B cell (primary cell): ENCODE measurements around the gene DNAJB12. TPM values are rescaled to one million over a fixed set of nuclear protein-coding genes. Genes with fewer than 3 reads are reported as not detected.

Experiments used
- ATAC-seq: fragments of 200-7000 bp; cut with Tn5 transposase; one replicate; pipeline ENCODE4 v1.10.0; 2021; ENCODE audit warnings: low read depth, mild to moderate bottlenecking, moderate number of reproducible peaks, moderate library complexity
- CTCF ChIA-PET: fragments of 350-600 bp; sonication (Branson Sonifier 250); formaldehyde crosslinking; loops from one replicate; lab custom pipeline; 2021; ENCODE audit warnings: antibody characterized with exemption, inconsistent platforms; lab: Charles Lee
- POLR2A ChIA-PET: fragments of 350-600 bp; sonication (Branson Sonifier 250); formaldehyde crosslinking; loops from one replicate; lab custom pipeline; 2021; ENCODE audit warnings: antibody characterized with exemption; lab: Charles Lee
- DNase-seq: peaks from one replicate; pipeline ENCODE4 v3.0.0; 2013
- H2AFZ ChIP-seq: 2 replicates; pipeline ENCODE4 v1.6.1; 2012; ENCODE audit warnings: mild to moderate bottlenecking, low read depth, low read length; ENCODE audit not compliant: insufficient read depth, poor library complexity, severe bottlenecking
- H3K27ac ChIP-seq, 2 donors: 1 replicate in 1 of 2; 2 replicates in 1 of 2; pipeline ENCODE4 v1.5.1; 2012 to 2013; ENCODE audit warnings: low read length in 2 of 2, mild to moderate bottlenecking in 2 of 2, moderate library complexity in 1 of 2
- H3K27me3 ChIP-seq, 4 experiments: fragments of 200-600 bp in 1 of 4; sonication (generic) in 1 of 4; replicated peaks in 1 of 4; 1 replicate in 2 of 4; 2 replicates in 2 of 4; pipeline versions ENCODE4 v1.6.1 to v1.7.0; 2013 to 2016; ENCODE audit warnings: low read length in 3 of 4, mild to moderate bottlenecking in 2 of 4, mixed read lengths in 1 of 4, moderate library complexity in 1 of 4; ENCODE audit not compliant: insufficient read depth in 4 of 4, control insufficient read depth in 3 of 4; ENCODE audit errors: control extremely low read depth in 1 of 4
- H3K36me3 ChIP-seq, 2 experiments: replicated peaks in 1 of 2; 1 replicate in 1 of 2; 2 replicates in 1 of 2; pipeline versions ENCODE4 v1.6.1 to v1.7.1; 2013; ENCODE audit warnings: low read length in 1 of 2; ENCODE audit not compliant: insufficient read depth in 2 of 2, control insufficient read depth in 1 of 2; ENCODE audit errors: control extremely low read depth in 1 of 2, extremely low read depth in 1 of 2
- H3K4me1 ChIP-seq, 2 donors: fragments of 200-600 bp in 1 of 2; sonication (generic) in 1 of 2; 1 replicate in 1 of 2; 2 replicates in 1 of 2; pipeline versions ENCODE4 v1.5.1 to v1.6.1; 2013 to 2017; ENCODE audit warnings: low read length in 2 of 2; ENCODE audit not compliant: control insufficient read depth in 2 of 2, insufficient read depth in 2 of 2
- H3K4me2 ChIP-seq: replicated peaks from 2 replicates; pipeline ENCODE3; 2012; ENCODE audit warnings: mild to moderate bottlenecking, low read depth, low read length; ENCODE audit not compliant: poor library complexity, severe bottlenecking
- H3K4me3 ChIP-seq, 5 experiments: fragments of 200-600 bp in 1 of 5; sonication (generic) in 1 of 5; 1 replicate in 3 of 5; 2 replicates in 2 of 5; pipeline versions ENCODE4 v1.5.1 to v1.7.0; 2011 to 2016; ENCODE audit warnings: low read length in 4 of 5, mild to moderate bottlenecking in 4 of 5, low read depth in 2 of 5, control low read depth in 1 of 5, moderate library complexity in 1 of 5; ENCODE audit not compliant: insufficient read depth in 1 of 5; ENCODE audit errors: control extremely low read depth in 1 of 5, extremely low read depth in 1 of 5
- H3K79me2 ChIP-seq: fragments of 200-600 bp; sonication (generic); one replicate; pipeline ENCODE4 v1.6.0; 2016; ENCODE audit warnings: low read length; ENCODE audit not compliant: control insufficient read depth, insufficient read depth
- H3K9ac ChIP-seq: fragments of 200-600 bp; sonication (generic); 2 replicates; pipeline ENCODE4 v1.6.1; 2017; ENCODE audit warnings: mild to moderate bottlenecking, low read length, moderate library complexity
- H3K9me3 ChIP-seq, 3 donors: one replicate each; pipeline versions ENCODE4 v1.6.1 to v1.7.1; 2013; ENCODE audit warnings: low read length in 2 of 3; ENCODE audit not compliant: control insufficient read depth in 2 of 3, insufficient read depth in 1 of 3; ENCODE audit errors: control extremely low read depth in 1 of 3
- H4K20me1 ChIP-seq: 2 replicates; pipeline ENCODE4 v1.6.0; 2012; ENCODE audit warnings: mild to moderate bottlenecking, low read length; ENCODE audit not compliant: insufficient read depth, control insufficient read depth, poor library complexity, severe bottlenecking
- H3K27ac Mint-ChIP-seq: one replicate; pipeline ENCODE4 v1.8.0; 2021; ENCODE audit warnings: mixed read lengths
- H3K27me3 Mint-ChIP-seq: one replicate; pipeline ENCODE4 v1.8.0; 2021; ENCODE audit warnings: mixed read lengths
- H3K4me1 Mint-ChIP-seq: one replicate; pipeline ENCODE4 v1.8.0; 2021; ENCODE audit warnings: mixed read lengths
- H3K4me3 Mint-ChIP-seq: one replicate; pipeline ENCODE4 v1.8.0; 2021; ENCODE audit warnings: mixed read lengths
- H3K9me3 Mint-ChIP-seq: one replicate; pipeline ENCODE4 v1.8.0; 2022; ENCODE audit warnings: mixed read lengths; ENCODE audit not compliant: insufficient read depth
- EZH2 ChIP-seq: IDR thresholded peaks from 2 replicates; pipeline ENCODE4 v1.6.1; 2012; ENCODE audit warnings: borderline replicate concordance, low read depth, mild to moderate bottlenecking, moderate library complexity, low read length; ENCODE audit not compliant: insufficient read depth, poor library complexity, severe bottlenecking
- WGBS: methylation state at CpG from one replicate; pipeline ENCODE4 v1.1.5; 2013; ENCODE audit warnings: missing lambda C conversion rate; ENCODE audit not compliant: insufficient coverage; 5-methylcytosine and 5-hydroxymethylcytosine counted together
- intact Hi-C: fragments of 100-400 bp; cut with micrococcal nuclease; formaldehyde crosslinking; loops from one replicate; pipeline ENCODE4 v1.10.0; 2022
- polyA plus RNA-seq: library from polyadenylated mRNA; depleted of rRNA; stranded (reverse); fragments of >200 nt; gene quantifications from 2 replicates; pipeline ENCODE4 v1.2.3, GENCODE V29; 2012
- total RNA-seq, 2 donors: library from RNA; stranded (reverse); fragments of 120-200 nt in 1 of 2; gene quantifications; 1 replicate in 1 of 2; 2 replicates in 1 of 2; pipeline versions ENCODE4 v1.2.3 to v1.2.4, GENCODE V29; 2013 to 2022
- TF ChIP-seq, protein P1 (sequence below): fragments of 200-600 bp; IDR thresholded peaks from one replicate; pipeline ENCODE4 v1.8.0; 2022; ENCODE audit warnings: antibody characterized with exemption, mild to moderate bottlenecking

The DNAJB12 gene
- total and polyA plus RNA-seq, 2 donors (not counting 1 experiment from before 2014, with no cell fraction given) = 16.1 to 42.3 TPM

DNA sequence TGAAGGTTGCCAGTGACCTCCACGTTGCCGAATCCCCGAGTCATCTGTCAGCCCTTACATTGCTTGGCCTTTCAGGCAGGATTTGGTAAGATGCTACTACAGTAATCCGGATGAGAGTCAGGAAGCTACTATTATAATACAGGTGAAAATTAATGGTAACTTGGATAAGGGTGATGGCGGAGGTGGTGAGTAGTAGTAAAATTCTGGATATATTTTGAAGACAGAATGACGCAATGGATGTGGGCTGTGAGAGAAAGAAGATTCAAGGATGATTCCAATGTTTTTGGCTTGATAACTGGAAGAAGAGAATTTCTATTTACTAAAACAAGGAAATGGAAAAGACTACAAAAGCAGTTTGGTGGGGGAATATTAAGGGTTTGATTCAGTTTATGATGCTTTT lies 1.4 kb upstream of the DNAJB12 start:
- H3K9me3 ChIP-seq = no peaks in the 10 kb centered on the region
- peaks cover 33% of the 10 kb centered on the region for H3K79me2 ChIP-seq
- peak overlapping the region; percentile 72 for H3K4me3 Mint-ChIP-seq
- TF ChIP-seq, protein P1, sequence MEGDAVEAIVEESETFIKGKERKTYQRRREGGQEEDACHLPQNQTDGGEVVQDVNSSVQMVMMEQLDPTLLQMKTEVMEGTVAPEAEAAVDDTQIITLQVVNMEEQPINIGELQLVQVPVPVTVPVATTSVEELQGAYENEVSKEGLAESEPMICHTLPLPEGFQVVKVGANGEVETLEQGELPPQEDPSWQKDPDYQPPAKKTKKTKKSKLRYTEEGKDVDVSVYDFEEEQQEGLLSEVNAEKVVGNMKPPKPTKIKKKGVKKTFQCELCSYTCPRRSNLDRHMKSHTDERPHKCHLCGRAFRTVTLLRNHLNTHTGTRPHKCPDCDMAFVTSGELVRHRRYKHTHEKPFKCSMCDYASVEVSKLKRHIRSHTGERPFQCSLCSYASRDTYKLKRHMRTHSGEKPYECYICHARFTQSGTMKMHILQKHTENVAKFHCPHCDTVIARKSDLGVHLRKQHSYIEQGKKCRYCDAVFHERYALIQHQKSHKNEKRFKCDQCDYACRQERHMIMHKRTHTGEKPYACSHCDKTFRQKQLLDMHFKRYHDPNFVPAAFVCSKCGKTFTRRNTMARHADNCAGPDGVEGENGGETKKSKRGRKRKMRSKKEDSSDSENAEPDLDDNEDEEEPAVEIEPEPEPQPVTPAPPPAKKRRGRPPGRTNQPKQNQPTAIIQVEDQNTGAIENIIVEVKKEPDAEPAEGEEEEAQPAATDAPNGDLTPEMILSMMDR = no peak
- no peak for TF ChIP-seq EZH2
- WGBS = no CpG with 5 or more reads among the region's 6 CpGs
- intact Hi-C loops = loop anchor here (10.0 kb wide), 1 partner anchor 889 kb away; the partner anchor contains the start of gene DNAJC9
- H3K9me3 Mint-ChIP-seq = no peaks in the 10 kb centered on the region
- ATAC-seq (no peak), DNase-seq (no peak)
- peak overlapping the region; percentile 71 for H3K27ac Mint-ChIP-seq
- POLR2A ChIA-PET = interaction anchor here (0.7 kb wide), 1 partner anchor 740 kb away, joined by 3 read pairs; no protein-coding TSS in a partner anchor
- no peak overlapping the region for H2AFZ ChIP-seq
- peaks cover 13% of the 10 kb centered on the region for H4K20me1 ChIP-seq
- H3K4me2 ChIP-seq = no peak overlapping the region
- CTCF ChIA-PET = interaction anchor here (0.7 kb wide), 1 partner anchor 19 kb away, joined by 5 read pairs; no protein-coding TSS in a partner anchor
- H3K27ac ChIP-seq = no peak overlapping the region
- peaks cover 15 to 17% of the 10 kb centered on the region in 2 donors for H3K4me1 ChIP-seq
- peaks cover 0 to 4% of the 10 kb centered on the region in 2 experiments for H3K36me3 ChIP-seq
- no peaks in the 10 kb centered on the region for H3K27me3 ChIP-seq
- no peak overlapping the region for H3K4me3 ChIP-seq
- no peaks in the 10 kb centered on the region for H3K27me3 Mint-ChIP-seq
- no peak overlapping the region for H3K9ac ChIP-seq
- peaks cover 37% of the 10 kb centered on the region for H3K4me1 Mint-ChIP-seq

DNA sequence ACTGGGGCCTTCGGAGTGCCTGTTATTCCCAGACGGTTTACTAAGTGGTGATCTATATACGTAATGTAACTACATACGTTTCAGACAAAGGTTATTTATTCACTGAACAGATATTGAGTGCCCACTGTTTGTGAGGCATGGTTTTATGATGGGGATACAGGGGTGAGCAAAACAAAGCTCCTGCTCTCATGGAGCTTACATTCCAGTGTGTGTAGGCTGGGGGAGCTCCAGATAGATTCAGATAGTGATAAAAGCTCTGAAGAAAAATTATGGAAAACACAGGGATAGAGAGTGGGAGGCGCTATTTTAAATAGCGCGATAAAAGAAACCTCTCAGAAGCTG lies 466 bp upstream of the DNAJB12 start:
- Histone ChIP-seq H3K79me2 (peaks cover 42% of the 10 kb centered on the region), H3K9me3 (no peaks in the 10 kb centered on the region), H3K36me3 (peaks cover 4 to 5% of the 10 kb centered on the region in 2 experiments), H3K4me2 (peak overlapping the region; percentile 99), H3K27me3 (no peaks in the 10 kb centered on the region), H2AFZ (peak overlapping the region; percentile 92), H3K4me1 (peaks cover 15 to 17% of the 10 kb centered on the region in 2 donors), H3K4me3 (peak overlapping the region; percentile 65 to 98 (median 97)), H3K9ac (peak overlapping the region; percentile 96), H3K27ac (peak overlapping the region; percentile 90 to 97), H4K20me1 (peaks cover 13% of the 10 kb centered on the region)
- peak overlapping the region; percentile 99 for H3K27ac Mint-ChIP-seq
- ChIA-PET CTCF (interaction anchor here (1.0 to 2.0 kb wide), 4 partner anchors 10 to 307 kb away, joined by 4 to 11 read pairs (median 6); no protein-coding TSS in a partner anchor), POLR2A (interaction anchor here (0.5 to 0.8 kb wide), 3 partner anchors 130 to 1018 kb away, joined by 3 to 9 read pairs (median 4); partner anchors contain the start of gene SPOCK2)
- no peak for TF ChIP-seq EZH2
- TF ChIP-seq, protein P1 = no peak
- H3K9me3 Mint-ChIP-seq = no peaks in the 10 kb centered on the region
- intact Hi-C loops = loop anchor here (2.0 to 10.0 kb wide), 2 partner anchors 814 to 890 kb away; partner anchors contain the start of genes DNAJC9, ECD and FAM149B1
- peak overlapping the region; percentile 99 for H3K4me3 Mint-ChIP-seq
- H3K27me3 Mint-ChIP-seq = no peaks in the 10 kb centered on the region
- DNase-seq (no peak), ATAC-seq (no peak)
- 96% methylated on average over 3 of the region's 7 CpGs for WGBS
- peaks cover 37% of the 10 kb centered on the region for H3K4me1 Mint-ChIP-seq
